ENCODE results near the gene OMA1. TPM values are rescaled to one million over a fixed set of nuclear protein-coding genes. Genes with fewer than 3 reads are reported as not detected.

The OMA1 gene
- total and polyA plus RNA-seq, 2 of the 4 experiments (the other 2 are of a cell fraction): 5.9 to 6.4 TPM

GRCh38 chr1:58576325-58576726 is 29.8 kb upstream of the OMA1 start:
- H3K4ac ChIP-seq (ENCODE audit: low read depth, low read length): no peak overlapping the region
- no peak overlapping the region for H2AK9ac ChIP-seq (replicated peaks; ENCODE audit: low read depth, low read length, poor library complexity)
- no peak overlapping the region for H4K5ac ChIP-seq (ENCODE audit: low read depth, low read length)
- H2BK15ac ChIP-seq (ENCODE audit: low read depth, low read length): no peak overlapping the region
- no peak overlapping the region for H3K27ac ChIP-seq (ENCODE audit: insufficient read depth, low read length)
- POLR2A ChIA-PET (ENCODE audit: unreplicated experiment): no interaction called here
- DNase-seq: no peak
- no peak overlapping the region for H2AK5ac ChIP-seq (ENCODE audit: low read depth, low read length)
- no peaks in the 10 kb centered on the region for H4K20me1 ChIP-seq (ENCODE audit: insufficient read depth, low read length)
- no peaks in the 10 kb centered on the region for H3K9me1 ChIP-seq (ENCODE audit: insufficient read depth, low read length)
- no peaks in the 10 kb centered on the region for H3K79me1 ChIP-seq (ENCODE audit: low read depth in 1 of 2, low read length in 2 of 2)
- CTCF ChIA-PET: interaction anchor here (0.6 kb wide), 1 partner anchor 30 kb away, joined by 3 read pairs; the partner anchor contains the start of gene OMA1
- no peak overlapping the region for H4K91ac ChIP-seq (ENCODE audit: insufficient read depth, low read depth, low read length)
- H3K56ac ChIP-seq (ENCODE audit: extremely low read depth, insufficient read depth, low read length): no peak overlapping the region
- H3K4me1 ChIP-seq (ENCODE audit: control insufficient read depth, insufficient read depth, low read length): peaks cover 2% of the 10 kb centered on the region; the same call in 1 of the 2 replicates
- no peak overlapping the region for H3K23ac ChIP-seq (ENCODE audit: low read depth, low read length)
- intact Hi-C loops (cut with micrococcal nuclease): no loop called here
- peaks cover 62% of the 10 kb centered on the region for H3K27me3 ChIP-seq (ENCODE audit: control insufficient read depth, insufficient read depth, low read length)
- dilution Hi-C loops (cut with HindIII; ENCODE audit: low sequenced_read_pairs, unreplicated experiment): no loop called here
- H2BK5ac ChIP-seq (ENCODE audit: low read depth, low read length, poor library complexity, severe bottlenecking): no peak overlapping the region
- H3K4me3 ChIP-seq (ENCODE audit: insufficient read depth, low read depth, low read length): no peak overlapping the region
- no peak overlapping the region for H2BK120ac ChIP-seq (ENCODE audit: low read depth, low read length)
- no peak overlapping the region for H3K14ac ChIP-seq (replicated peaks; ENCODE audit: low read depth, low read length)
- H4K8ac ChIP-seq (ENCODE audit: low read depth in 2 of 2, low read length in 2 of 2): no peak overlapping the region
- ATAC-seq (ENCODE audit: low read depth): no peak
- peaks cover 10% of the 10 kb centered on the region for H3K9me3 ChIP-seq (ENCODE audit: control insufficient read depth, insufficient read depth, low read length)
- BruUV-seq (replicated peaks): no TSS peak
- in situ Hi-C loops (cut with MboI; ENCODE audit: low sequenced_read_pairs): no loop called here
- H2AFZ ChIP-seq (replicated peaks; ENCODE audit: low read length, poor library complexity): peak overlapping the region; percentile 81
- TF ChIP-seq POLR2A (IDR thresholded peaks at IDR 0.05; ENCODE audit: low read depth, low read length): no peak
- no peak for TF ChIP-seq MAFK (IDR thresholded peaks at IDR 0.05; ENCODE audit: low read depth, low read length)
- TF ChIP-seq CHD1 (IDR thresholded peaks at IDR 0.05; ENCODE audit: low read depth, low read length): no peak
- TF ChIP-seq SMC3 (IDR thresholded peaks at IDR 0.05; ENCODE audit: low read depth, low read length): no peak
- no peak for TF ChIP-seq CEBPB (IDR thresholded peaks at IDR 0.05; ENCODE audit: low read depth, low read length)
- no peak for TF ChIP-seq USF2 (IDR thresholded peaks at IDR 0.05; ENCODE audit: low read depth, low read length)
- TF ChIP-seq NFE2L2 (IDR thresholded peaks at IDR 0.05; ENCODE audit: low read depth, low read length): no peak
- no peak for TF ChIP-seq MAZ (IDR thresholded peaks at IDR 0.05; ENCODE audit: borderline replicate concordance, low read depth, low read length)
- no peak for TF ChIP-seq CTCF (conservative IDR thresholded peaks at IDR 0.05; ENCODE audit: low read depth, low read length)
- TF ChIP-seq BHLHE40 (IDR thresholded peaks at IDR 0.05; ENCODE audit: low read depth, low read length): no peak
- TF ChIP-seq ELK1 (IDR thresholded peaks at IDR 0.05; ENCODE audit: borderline replicate concordance, low read depth, low read length): no peak
- no peak for TF ChIP-seq MXI1 (IDR thresholded peaks at IDR 0.05; ENCODE audit: borderline replicate concordance, low read depth, low read length)
- TF ChIP-seq RAD21 (IDR thresholded peaks at IDR 0.05; ENCODE audit: low read length): no peak
- no peak for TF ChIP-seq RCOR1 (IDR thresholded peaks at IDR 0.05; ENCODE audit: insufficient replicate concordance, low read length)
- no peak for TF ChIP-seq RFX5 (IDR thresholded peaks at IDR 0.05; ENCODE audit: low read depth, low read length)
- TF ChIP-seq FOS (IDR thresholded peaks at IDR 0.05; ENCODE audit: low read depth, low read length): no peak
- H3K18ac ChIP-seq (ENCODE audit: low read depth, low read length): no peak overlapping the region
- 26% methylated on average over 36 of the region's 43 CpGs; no CpG with 5 or more reads in 1 of the 2 experiments for WGBS, 2 experiments (ENCODE audit: extremely low coverage in 2 of 2, insufficient read length in 1 of 2)
- H3K36me3 ChIP-seq (ENCODE audit: control insufficient read depth, insufficient read depth, low read length): no peaks in the 10 kb centered on the region
- H3K4me2 ChIP-seq (ENCODE audit: low read depth, low read length): no peak overlapping the region; the same call in 1 of the 2 replicates
- H3K9ac ChIP-seq (ENCODE audit: low read depth, low read length): no peak overlapping the region
- no peak overlapping the region for H2BK20ac ChIP-seq (ENCODE audit: low read depth, low read length)

All from IMR-90 (cell line).